HG03159 (cell line): ENCODE results near the gene TSPAN1.

Experiments
- ATAC-seq: cut with Tn5 transposase; IDR thresholded peaks from one replicate; pipeline ENCODE4 v1.9.1; 2021; ENCODE audit warnings: mild to moderate bottlenecking, moderate library complexity; ENCODE audit not compliant: unreplicated experiment

The TSPAN1 gene, protein sequence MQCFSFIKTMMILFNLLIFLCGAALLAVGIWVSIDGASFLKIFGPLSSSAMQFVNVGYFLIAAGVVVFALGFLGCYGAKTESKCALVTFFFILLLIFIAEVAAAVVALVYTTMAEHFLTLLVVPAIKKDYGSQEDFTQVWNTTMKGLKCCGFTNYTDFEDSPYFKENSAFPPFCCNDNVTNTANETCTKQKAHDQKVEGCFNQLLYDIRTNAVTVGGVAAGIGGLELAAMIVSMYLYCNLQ

GRCh38 chr1:46174448-46175231 is at the start of gene TSPAN1:
Gene TSPAN1, plus strand, starts transcription at chr1:46175087. Its CDS starts 6,021 bp downstream, at chr1:46181108.
- no peak for ATAC-seq

- ATAC-seq = no peak
Measured at GRCh38 chr1:46128344-46128743, 46.5 kb upstream of the TSPAN1 start.

DNA sequence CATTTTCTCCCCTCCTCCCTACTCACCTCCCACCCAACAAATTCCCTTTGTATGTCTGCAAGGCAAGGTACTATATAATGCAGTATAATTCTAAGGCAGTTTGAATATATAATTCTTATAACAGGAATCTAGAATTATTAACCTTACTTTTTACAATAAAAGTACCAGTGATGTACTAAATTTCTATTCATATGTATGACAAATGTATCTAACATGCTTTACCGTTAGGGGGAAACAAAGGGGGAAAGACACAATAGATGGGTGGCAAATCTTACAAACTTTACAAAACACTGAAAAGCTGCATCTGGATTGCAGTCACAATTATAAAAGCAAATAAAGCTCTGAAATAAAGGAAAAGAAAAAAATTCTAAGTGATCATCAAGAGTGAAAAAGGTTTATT is 44.8 kb upstream of the TSPAN1 start:
- no peak for ATAC-seq

DNA sequence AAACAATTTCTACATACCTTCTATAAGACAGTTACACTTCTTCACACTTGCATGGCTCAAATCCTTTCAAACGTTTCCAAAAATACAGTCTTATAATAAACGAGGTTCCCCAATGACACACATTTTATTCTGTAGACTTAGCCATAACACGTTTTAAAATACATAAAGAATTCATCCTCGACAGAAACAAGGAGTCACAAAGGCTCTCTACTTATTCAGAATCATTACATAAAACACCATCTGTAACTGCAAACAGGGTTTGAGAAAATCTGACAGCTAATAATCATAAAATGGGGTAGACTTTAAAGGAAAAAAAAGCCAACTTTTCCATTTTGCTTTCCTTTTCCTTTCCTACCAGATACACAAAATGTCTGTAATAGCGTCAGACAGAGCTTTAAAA is 44.3 kb upstream of the TSPAN1 start:
- no peak for ATAC-seq

DNA sequence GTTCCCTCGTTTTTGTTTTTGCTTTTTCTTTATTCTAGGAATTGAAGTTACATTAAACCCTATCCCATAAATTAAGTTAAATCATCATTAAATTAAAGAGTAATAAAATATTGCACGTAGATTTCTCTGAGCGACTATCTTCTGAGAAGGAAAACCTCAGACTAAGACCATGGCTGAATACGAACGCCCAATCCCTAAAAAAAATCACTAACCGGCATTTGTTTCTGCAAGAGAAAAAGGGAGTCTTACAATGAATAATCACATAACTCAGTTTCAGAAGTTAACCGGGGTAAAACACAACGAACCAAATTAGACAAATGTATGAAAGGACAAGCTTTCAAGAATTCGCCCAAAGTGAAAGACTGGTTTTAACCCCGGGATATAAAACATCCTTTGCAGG is 43.8 kb upstream of the TSPAN1 start:
- no peak for ATAC-seq

GRCh38 chr1:46131712-46132528 is 43.0 kb upstream of the TSPAN1 start:
- ATAC-seq = no peak

GRCh38 chr1:46132529-46133180 is 42.2 kb upstream of the TSPAN1 start, which contains the start of gene PIK3R3:
Gene PIK3R3, minus strand, starts transcription at chr1:46132629. Its CDS starts 677 bp downstream, at chr1:46131952.
- peak; percentile 89 for ATAC-seq

DNA sequence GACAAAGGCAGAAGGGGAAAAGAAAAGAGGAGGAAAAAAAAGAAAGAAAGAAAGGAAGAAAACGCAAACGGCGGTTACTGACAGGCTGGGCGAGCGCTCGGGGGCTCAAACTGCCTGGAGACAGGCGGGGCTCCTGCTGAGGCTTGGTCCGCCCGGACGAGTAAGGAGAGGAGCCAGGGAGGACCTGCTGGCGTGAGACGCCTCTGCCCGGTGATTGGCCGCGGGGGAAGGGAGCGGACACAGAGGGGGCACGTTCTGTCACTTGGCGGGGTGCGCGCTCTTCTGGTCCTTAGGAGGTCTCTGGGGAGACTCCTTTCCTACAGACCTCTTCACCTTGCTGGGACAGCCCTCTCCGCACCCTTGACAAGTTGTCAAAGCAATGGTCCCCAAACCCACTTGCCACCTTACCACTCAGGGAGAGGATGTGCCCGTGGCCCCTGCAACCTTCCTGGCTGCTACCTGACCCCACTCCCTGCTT is 41.7 kb upstream of the TSPAN1 start:
- ATAC-seq = peak; percentile 52

- no peak for ATAC-seq
Measured at GRCh38 chr1:46133781-46134350, 41.0 kb upstream of the TSPAN1 start.

- no peak for ATAC-seq
Measured at GRCh38 chr1:46134660-46135331, 40.1 kb upstream of the TSPAN1 start.

GRCh38 chr1:46136711-46137110 is 38.2 kb upstream of the TSPAN1 start:
- ATAC-seq = no peak

- ATAC-seq = no peak
Measured at GRCh38 chr1:46137916-46138315, 37.0 kb upstream of the TSPAN1 start.

- no peak for ATAC-seq
Measured at GRCh38 chr1:46148318-46148717, 26.6 kb upstream of the TSPAN1 start.

DNA sequence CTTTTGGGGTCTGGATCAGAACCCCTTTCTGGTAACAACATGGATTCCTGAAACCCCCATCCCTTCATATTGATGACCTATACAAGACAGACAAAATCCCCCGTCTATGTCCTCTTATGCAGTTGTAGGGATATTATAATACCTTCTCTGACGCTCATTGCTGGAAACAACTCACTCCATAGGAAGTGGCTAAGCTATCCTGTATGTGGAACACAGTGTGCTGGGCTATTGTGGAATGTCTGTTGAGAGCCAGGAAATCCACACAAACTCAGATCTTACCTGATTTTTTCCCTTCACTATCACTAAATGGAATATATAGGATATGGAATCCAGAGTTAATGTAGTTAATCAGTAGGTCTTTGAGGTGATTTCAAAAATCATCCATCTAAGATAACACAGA is 24.8 kb upstream of the TSPAN1 start:
- no peak for ATAC-seq

GRCh38 chr1:46152016-46152415 is 22.9 kb upstream of the TSPAN1 start:
- no peak for ATAC-seq

DNA sequence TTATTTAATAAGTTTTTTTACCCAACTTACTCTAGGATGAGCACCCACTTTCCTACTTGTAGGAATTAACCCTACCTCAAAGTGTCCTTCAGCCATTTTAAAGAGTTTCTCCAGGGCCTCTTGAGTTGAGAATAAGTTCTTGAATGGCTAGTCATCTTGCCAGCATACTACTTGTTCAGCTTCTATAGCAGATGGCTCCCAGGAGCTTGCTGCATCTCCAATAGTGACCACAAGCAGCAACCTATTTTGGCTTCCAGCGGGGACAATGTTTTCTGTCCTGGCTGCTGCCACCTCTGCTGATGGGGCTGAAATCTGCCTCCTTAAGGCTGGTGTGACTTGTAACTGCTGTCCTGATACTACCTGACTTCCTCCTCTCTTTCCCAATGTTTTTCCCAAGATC is 21.7 kb upstream of the TSPAN1 start:
- no peak for ATAC-seq

DNA sequence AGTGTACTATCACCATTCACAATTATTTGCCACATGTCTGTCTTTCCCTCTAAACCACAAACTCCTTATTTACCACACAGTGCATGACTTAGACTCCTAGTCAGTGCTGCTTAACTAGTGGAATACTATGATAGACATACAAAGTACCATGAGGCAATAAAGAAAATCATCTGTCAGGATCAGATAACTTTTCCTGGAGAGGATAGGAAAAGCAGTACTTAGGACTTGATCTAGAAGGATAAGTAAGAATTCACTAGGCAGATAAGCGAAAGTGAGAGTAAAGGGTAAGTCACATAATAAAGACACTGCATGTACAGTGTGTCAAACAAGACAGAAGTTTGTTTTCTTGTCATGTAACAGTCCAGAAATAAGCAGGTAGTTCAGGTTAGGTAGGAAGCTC is 21.2 kb upstream of the TSPAN1 start:
- ATAC-seq = no peak

DNA sequence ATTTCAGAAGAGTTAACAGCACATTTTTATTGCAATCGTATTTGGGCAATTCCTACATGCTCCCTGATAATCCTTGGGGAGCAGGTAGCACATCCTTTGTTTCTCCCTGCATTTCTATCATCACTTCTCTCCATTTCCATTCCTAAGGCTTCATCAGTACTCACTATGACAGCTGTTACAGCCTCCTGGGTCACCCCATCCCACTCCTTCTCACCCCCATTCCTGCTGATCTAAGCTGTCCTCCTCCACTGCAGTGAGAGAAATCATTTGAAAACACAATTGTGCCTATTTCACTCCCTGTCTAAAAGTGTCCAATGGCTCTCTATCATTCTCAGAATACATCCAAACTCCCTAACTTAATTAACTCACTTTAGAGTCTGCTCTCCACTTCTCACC is 17.0 kb upstream of the TSPAN1 start:
- ATAC-seq = no peak

DNA sequence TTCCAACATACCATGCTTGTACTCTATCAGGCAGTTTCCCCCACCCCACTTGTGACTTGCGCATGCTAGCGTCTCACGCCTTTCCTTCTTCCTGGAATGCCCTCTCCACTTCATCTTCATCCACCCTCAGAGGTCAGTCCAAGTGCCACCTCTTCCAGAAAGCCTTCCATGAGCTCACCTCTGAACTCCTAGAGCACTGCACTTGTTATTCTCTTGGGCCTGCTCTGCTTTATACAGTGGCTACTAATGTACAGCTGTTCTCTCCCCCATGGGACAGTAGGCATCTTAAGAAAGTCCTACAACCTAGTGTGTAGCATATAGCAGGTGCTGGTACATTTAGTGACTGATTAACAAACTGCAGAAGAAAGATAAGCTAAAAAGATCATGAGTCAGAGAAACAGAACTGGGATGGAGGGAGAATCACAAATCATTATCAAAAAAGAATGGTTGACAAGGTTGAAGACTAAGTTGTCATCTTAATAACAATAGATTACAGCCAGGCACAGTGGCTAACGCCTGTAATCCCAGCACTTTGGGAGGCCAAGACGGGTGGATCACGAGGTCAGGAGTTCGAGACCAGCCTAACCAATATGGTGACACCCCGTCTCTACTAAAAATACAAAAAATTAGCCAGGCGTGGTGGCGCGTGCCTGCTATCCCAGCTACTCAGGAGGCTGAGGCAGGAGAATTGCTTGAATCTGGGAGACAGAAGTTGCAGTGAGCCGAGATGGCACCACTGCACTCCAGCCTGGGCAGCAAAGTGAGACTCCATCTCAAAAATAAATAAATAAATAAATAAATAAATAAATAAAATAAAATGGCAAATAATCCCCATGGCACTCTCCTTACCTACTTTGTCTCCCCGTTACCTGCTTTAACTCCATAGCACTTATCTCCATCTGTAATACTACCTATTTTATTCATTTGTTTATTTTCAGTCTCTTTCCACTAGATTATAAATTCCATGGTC is 16.3 kb upstream of the TSPAN1 start:
- ATAC-seq = peak; percentile 80
